ENCODE measurements around the gene OR3A3.
"Not testable (repeated sequence)": the region's sequence is repeated elsewhere in the genome, so short reads cannot be mapped to it uniquely, and the experiment has no call there.

Gene OR3A3

GRCh38 chr17:3411070-3411469 lies at the start of gene OR3A3:
TSS of gene OR3A3 (plus strand) at chr17:3411370.
- no peak for DNase-seq (ENCODE audit: low read depth)

- not testable (repeated sequence) for DNase-seq (ENCODE audit: low read depth)
Observed at GRCh38 chr17:3371167-3371566, 40.0 kb upstream of the OR3A3 start.

- no peak for DNase-seq (ENCODE audit: low read depth)
Observed at GRCh38 chr17:3378321-3378720, 32.8 kb upstream of the OR3A3 start.

- no peak for DNase-seq (ENCODE audit: low read depth)
Observed at GRCh38 chr17:3381957-3382356, 29.2 kb upstream of the OR3A3 start.

DNA sequence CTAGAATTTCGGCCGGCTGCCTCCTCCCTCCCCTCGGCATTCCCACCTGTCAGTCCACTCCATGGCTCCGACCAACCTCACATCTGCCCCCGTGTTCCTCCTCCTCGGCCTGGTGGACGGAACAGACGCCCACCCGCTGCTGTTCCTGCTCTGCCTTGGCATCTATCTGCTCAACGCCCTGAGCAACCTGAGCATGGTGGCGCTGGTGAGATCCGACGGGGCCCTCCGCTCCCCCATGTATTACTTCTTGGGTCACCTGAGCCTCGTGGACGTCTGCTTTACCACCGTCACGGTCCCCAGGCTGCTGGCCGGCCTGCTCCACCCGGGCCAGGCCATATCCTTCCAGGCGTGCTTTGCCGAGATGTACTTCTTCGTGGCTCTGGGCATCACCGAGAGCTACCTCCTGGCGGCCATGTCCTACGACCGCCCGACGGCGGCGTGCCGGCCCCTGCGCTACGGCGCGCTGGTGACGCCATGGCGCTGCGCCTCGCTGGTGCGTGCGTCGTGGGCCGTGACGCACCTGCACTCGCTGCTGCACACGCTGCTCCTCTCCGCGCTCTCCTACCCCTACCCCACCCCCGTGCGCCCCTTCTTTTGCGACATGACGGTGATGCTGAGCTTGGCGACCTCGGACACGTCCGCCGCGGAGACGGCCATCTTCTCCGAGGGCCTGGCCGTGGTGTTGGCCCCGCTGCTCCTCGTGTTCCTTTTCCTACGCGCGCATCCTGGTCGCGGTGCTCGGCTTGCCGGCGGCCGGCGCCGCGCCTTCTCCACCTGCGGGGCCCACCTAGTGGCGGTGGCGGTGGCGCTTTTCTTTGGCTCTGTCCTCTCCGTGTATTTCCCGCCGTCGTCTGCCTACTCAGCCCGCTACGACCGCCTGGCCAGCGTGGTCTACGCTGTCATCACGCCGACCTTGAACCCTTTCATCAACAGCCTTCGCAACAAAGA lies 25.0 kb upstream of the OR3A3 start, which contains the start of gene OR3A2:
Gene OR3A2, minus strand, starts transcription at position 440 of the 948 bp plus-strand sequence.
- DNase-seq (ENCODE audit: low read depth) = no peak

DNA sequence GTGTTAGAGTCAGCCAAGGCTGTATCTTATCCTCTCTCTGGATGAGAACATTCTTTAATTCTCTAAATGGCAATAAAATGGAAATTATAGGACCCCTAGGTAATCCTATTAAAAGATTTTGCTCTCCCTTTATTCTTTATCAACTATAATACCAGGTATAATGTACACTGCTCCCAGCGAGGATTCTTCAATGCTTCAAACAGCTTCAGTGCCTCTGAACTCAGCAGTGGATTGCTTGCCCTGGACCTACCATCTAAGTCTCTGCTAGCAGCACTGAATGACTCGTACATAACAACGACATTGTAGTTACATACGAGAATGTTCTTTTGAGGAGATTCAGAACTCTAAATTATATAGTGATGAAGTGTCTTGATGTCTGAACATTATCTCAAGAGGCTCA lies 21.4 kb upstream of the OR3A3 start:
- DNase-seq (ENCODE audit: low read depth) = no peak

GRCh38 chr17:3397801-3398200 lies 13.4 kb upstream of the OR3A3 start:
- DNase-seq (ENCODE audit: low read depth) = not testable (repeated sequence)

- no peak for DNase-seq (ENCODE audit: low read depth)
Observed at GRCh38 chr17:3398310-3398709, 12.9 kb upstream of the OR3A3 start, which contains the start of gene OR1E1. TSS of gene OR1E1 (minus strand) at chr17:3398410. CDS start at chr17:3398410, 0 bp downstream.

GRCh38 chr17:3400055-3400454 lies 11.1 kb upstream of the OR3A3 start:
- DNase-seq (ENCODE audit: low read depth) = no peak

GRCh38 chr17:3401786-3402185 lies 9.4 kb upstream of the OR3A3 start:
- no peak for DNase-seq (ENCODE audit: low read depth)

- DNase-seq (ENCODE audit: low read depth) = not testable (repeated sequence)
Observed at GRCh38 chr17:3403856-3404255, 7.3 kb upstream of the OR3A3 start.

DNA sequence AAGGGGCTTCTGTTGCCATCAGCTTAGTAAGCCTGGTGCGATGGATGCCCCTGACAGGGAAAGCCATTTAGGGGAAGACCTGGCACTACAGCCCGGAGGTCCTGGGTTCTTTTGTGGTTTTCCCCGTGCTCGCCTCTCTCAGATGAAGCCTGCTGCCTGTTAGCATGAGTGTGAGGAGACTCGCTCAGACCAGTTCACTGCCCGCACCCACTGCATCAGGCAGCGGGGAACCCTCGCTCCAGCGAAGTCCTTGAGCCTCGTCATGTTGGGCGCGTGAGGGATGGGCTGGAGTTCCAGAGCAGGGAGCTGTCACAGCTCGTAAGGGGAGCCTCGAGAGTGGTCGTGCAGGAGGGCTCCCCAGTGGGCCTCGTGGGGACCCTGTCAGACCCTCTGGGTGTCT lies 1.0 kb downstream of the OR3A3 start:
- DNase-seq (ENCODE audit: low read depth) = not testable (repeated sequence)

DNA sequence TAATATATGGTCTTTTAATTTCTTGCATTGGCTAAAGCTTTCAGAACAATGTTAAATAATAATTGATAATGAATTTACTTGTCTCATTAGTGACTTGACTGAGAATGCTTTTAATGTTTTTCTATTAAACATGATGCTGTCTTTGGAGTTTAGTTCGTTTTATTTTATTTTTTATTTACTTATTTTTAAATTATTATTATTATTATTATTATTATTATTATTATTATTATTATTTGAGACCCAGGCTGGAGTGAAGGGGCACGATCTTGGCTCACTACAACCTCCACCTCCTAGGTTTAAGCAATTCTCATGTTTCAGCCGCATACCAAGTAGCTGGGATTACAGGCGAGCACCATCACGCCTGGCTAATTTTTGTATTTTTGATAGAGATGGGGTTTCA lies 4.4 kb downstream of the OR3A3 start:
- no peak for DNase-seq (ENCODE audit: low read depth)

GRCh38 chr17:3418222-3418621 lies 7.1 kb downstream of the OR3A3 start:
- DNase-seq (ENCODE audit: low read depth) = no peak

- not testable (repeated sequence) for DNase-seq (ENCODE audit: low read depth)
Observed at GRCh38 chr17:3433215-3433614, 22.0 kb downstream of the OR3A3 start.

GRCh38 chr17:3433741-3434140 lies 22.6 kb downstream of the OR3A3 start, which contains the start of gene OR1E2:
TSS of gene OR1E2 (minus strand) at chr17:3433841. CDS start at chr17:3433841, 0 bp downstream.
- DNase-seq (ENCODE audit: low read depth) = no peak

- no peak for DNase-seq (ENCODE audit: low read depth)
Observed at GRCh38 chr17:3438368-3438767, 27.2 kb downstream of the OR3A3 start.

DNA sequence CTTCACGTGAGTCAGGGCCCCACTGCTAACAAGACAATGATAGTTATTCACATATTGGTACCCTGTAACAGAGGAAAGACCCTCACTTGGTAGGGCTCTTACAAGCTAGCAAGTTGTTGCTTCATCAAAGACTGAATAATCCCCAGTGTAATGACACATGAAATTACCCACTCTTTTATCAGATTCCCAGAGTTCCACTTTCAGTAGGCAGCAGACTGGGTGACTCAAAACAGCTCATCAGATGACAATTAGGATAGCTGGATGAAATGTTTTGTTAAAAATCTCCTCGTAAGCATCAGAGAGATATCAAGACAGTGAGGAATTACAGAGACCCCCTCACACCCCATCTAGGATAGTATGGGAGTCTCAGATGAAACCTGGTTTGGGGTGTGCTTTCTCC lies 29.3 kb downstream of the OR3A3 start:
- DNase-seq (ENCODE audit: low read depth) = no peak

GRCh38 chr17:3447625-3448024 lies 36.5 kb downstream of the OR3A3 start:
- DNase-seq (ENCODE audit: low read depth) = no peak

DNA sequence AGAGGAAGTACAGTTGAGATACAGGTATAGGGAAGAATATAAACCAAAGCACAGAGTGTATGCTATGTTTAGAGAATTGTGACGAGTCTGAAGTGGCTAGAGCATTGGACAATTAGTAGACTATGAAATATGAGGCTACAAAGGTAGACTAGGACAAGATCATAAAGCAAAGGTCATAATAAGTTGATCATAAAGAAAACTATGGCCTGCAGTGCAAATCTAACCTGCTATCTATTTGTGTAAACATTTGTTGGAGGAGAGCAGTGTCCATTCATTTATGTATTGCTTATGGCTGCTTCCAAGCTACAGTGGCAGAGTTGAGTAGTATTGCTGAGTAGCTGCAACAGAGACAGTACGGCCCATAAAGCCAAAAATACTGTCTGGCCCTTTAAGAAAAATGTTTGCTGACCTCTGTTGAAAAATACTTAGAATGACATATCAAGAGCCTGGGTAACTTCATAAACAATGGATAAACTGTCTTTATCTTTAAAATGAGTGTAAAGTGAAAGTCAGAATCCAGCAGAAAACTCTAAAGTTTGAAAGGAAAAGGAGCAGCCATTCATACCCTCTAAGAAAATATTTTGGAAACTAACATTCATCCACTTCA lies 37.0 kb downstream of the OR3A3 start:
- DNase-seq (ENCODE audit: low read depth) = no peak

GRCh38 chr17:3466355-3466754 lies 55.2 kb downstream of the OR3A3 start:
- DNase-seq (ENCODE audit: low read depth) = not testable (repeated sequence)

DNA sequence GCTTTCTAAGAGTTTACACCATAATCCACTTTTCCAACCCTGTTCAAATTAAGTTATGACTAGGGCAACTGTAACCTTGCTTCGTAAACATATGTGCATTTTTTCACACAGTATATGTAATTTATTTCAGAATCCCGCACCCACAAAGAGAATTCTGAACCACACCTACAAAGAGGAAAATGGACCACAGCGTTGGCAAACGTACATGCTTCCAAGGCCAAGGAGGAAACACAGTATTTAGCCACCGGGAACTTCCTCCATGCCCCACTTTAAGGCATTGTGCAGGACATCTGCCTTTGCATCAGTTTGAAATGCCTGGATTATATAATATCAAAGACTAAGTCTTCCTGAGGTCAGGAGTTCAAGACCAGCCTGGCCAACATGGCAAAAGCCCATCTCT lies 58.4 kb downstream of the OR3A3 start:
- DNase-seq (ENCODE audit: low read depth) = no peak

DNA sequence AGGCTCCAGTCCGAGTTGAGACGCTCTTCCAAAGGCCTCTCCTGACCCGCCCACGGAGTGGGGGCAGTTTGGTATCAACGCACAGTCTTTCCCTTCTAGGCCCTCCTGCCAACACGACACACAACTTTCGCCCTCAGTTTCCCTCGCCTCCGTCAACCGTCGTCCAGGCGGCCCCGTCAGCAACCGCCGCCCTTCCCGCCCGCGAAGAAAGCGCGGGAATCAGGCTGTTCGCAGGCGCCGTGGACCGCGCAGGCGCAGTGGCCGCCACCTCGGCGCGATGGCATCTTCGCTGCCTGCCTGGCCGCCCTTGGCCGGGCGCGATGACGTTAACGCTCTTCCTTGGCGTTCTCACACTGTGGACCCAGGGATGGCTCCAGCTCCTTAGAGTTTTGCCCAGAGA lies 60.4 kb downstream of the OR3A3 start, which contains the start of gene SPATA22:
Gene SPATA22, minus strand, starts transcription at position 221 of the 400 bp plus-strand sequence. CDS start 2,494 bp downstream, outside the sequence.
- DNase-seq (ENCODE audit: low read depth) = no peak

Measured in activated T-cell treated with anti-CD3 and anti-CD28 coated beads for 1 hour (primary cell).